Measurements from ENCODE around the gene IDS.
"Not testable (repeated sequence)": the region's sequence is repeated elsewhere in the genome, so short reads cannot be mapped to it uniquely, and the experiment has no call there.

The IDS gene

DNA sequence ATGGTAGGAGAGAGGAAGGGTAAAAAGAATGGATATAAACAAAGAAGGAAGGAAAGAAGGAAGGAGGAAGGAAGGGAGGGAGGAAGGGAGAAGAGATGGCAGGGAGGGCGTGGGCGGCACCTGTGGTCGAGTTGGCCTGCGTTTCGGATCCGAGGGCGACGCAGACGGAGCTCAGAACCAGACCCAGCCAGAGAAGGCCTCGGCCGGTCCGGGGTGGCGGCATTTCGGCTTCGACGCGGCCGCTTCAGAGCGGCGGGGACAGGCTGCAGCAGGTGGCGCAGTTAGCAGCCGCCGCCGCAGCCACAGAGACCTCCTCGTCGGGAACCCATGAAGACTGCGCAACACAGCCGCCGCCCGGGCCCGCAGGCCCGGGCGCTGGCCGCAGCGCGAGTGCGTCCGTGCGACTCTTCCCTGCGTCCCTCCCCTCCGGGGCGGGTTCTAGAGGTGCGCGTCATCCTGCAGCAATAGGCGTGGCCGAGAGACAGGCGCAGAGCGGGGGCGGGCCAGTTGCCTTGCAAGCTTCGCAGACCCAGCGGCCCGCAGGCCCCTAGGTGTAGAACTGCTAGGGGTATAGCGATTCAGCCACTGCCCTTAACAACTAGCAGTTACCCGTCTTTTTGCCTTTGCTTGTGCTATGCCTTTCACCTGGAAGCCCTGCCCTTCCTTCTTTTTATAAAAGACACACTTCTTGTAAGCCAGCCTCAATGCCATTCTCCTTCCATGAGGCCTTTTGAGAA, at the start of gene IDS:
Gene IDS, minus strand, starts transcription at position 392 of the 737 bp plus-strand sequence. Its CDS starts 169 bp downstream, at position 223.
- DNase-seq, result peak; percentile 90

GRCh38 chrX:149551939-149552248, 46.8 kb upstream of the IDS start:
- not testable (repeated sequence) for DNase-seq

GRCh38 chrX:149551245-149551938, 46.3 kb upstream of the IDS start:
- not testable (repeated sequence) for DNase-seq

GRCh38 chrX:149550454-149550853, 45.3 kb upstream of the IDS start:
- DNase-seq, result peak; percentile 20

- DNase-seq, result not testable (repeated sequence)
Measured at GRCh38 chrX:149549701-149550100, 44.6 kb upstream of the IDS start, which contains the start of gene HSFX3. Gene HSFX3 (minus strand): TSS chrX:149549924. CDS start chrX:149549852, 72 bp downstream.

- DNase-seq, result not testable (repeated sequence)
Measured at GRCh38 chrX:149547782-149548181, 42.7 kb upstream of the IDS start.

- not testable (repeated sequence) for DNase-seq
Measured at GRCh38 chrX:149546962-149547361, 41.9 kb upstream of the IDS start.

GRCh38 chrX:149545545-149546543, 40.7 kb upstream of the IDS start:
- not testable (repeated sequence) for DNase-seq

DNA sequence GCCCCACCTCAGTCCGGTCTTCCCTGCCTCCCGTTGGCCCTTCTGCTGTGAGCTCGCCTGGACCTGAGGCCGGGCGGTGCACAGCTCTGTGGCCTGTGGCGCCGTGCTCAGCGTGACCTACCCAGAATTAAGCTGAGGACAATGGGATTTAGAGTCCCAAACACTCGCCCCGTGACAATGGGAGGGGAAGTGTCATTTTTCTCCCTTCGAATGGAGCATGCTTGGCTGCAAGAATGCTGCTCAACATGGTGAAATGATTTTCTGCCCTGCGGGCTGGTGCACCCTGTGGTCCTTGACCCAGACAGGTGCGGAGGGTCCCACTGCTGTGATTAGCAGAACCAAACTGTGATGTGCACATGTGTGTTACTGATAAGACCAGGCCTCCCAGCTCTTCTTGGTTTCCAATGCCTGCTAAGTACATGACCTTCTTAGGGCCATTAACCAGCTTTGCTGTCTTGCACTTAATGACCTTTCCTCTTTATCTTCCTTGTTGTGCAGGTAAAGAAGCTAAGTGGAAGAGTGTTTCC, 36.5 kb upstream of the IDS start:
- no peak for DNase-seq

DNA sequence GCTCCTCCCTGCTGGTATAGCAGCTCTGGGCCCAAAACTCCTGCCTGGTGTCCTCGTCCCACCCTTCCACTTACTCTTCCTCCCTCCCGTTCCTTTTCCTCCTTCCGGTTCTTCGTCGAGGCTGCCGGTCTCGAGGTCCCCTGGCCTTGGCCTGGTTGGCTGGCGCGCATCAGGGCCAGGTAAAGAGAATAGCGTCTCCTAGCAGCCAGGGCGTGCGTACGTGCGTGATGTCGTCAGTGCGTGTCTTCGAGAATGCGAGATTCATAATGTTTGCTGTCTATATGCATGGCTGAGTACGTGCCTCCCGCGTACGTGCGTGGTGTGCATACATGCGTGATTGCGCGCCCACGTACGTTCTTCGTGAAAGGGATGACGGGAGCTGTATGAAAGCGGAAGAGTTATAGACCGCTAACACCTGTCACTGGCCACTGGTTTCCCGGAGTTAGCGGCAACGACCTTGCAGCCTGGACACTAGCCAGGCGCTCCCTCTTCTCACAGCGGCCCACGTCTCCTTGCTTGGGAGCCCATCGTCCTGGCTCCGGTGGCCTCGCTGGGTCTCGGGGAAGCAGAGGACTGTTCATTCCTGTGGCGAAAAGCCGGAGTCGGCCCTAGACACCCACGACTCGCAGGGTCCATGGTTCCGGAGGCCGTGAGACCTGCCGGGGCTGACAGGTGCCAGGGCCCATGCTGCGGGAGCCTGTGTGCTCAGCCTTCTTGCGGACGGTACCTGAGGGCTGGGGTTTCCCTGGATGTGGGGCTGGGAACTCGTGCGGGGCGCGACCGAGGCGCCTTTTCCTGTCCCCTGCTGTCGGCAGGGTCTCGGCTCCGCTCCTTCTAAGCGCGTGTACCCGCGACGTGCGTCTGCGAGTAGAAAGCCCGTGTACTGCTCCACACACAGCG, 35.8 kb upstream of the IDS start, which contains the start of gene EOLA1:
Gene EOLA1, plus strand, starts transcription at position 392 of the 900 bp plus-strand sequence. CDS start 4,619 bp downstream, outside the sequence.
- peak; percentile 92 for DNase-seq

GRCh38 chrX:149540131-149540620, 35.1 kb upstream of the IDS start:
- DNase-seq, result peak; percentile 91

GRCh38 chrX:149539283-149540130, 34.4 kb upstream of the IDS start:
- peak; percentile 92 for DNase-seq

DNA sequence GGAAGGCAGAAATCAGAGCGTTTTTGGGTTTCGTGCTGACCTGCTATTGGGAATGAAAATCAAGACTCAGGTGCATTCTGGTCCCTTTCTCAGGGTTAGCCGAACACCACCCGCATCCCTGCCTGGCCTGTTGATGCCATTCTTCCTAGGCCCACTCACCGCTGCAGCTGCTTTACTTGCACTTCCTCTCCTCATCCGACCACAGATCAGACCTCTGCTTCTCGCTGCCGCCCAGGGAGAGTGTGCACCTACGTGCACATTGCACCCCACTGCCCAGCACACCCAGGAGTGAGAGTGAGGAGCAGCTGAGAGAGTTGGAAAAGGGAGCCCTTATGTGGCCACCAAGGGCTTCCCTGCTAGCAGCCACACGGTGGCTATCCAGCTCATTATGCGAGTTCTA, 32.4 kb upstream of the IDS start:
- not testable (repeated sequence) for DNase-seq

GRCh38 chrX:149534926-149535602, 30.0 kb upstream of the IDS start:
- not testable (repeated sequence) for DNase-seq

DNA sequence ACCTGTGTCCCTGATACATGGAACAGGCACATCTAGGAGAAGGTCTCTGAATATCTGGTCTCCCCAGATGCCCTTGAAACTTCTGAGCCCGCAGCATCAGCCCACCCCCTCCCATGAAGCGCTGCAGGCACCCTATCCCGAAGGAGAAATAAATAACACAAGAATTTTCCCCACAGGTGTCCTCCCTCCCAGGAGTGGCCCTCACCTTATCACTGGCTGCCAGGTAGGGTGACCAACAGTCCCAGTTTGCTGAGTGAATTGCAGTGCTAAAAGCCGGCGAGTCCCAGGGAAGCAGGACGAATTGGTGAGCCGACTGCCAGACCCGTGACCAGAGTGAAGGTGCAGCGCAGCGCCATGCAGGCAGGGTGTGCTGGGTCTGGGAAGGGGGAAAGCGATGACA, 28.9 kb upstream of the IDS start:
- not testable (repeated sequence) for DNase-seq

- not testable (repeated sequence) for DNase-seq
Measured at GRCh38 chrX:149532868-149533267, 27.8 kb upstream of the IDS start.

- DNase-seq, result no peak
Measured at GRCh38 chrX:149531599-149531998, 26.5 kb upstream of the IDS start.

DNA sequence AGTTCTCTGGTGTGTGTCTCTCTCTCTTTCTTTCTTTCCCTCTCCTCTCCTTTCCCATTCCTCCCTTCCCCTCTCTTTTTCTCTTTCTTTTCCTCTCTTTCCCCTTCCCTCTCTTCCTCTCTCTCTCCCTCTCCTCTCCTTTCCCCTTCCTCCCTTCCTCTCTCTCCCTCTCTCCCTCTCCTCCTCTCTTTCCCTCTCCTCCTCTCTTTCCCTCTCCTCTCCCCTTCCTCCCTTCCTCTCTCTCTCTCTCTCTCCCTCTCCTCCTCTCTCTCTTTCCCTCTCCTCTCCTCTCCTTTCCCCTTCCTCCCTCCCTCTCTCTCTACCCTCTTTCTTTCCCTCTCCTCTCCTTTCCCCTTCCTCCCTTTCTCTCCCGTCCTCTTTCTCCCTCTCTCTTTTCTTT, 23.3 kb upstream of the IDS start:
- no peak for DNase-seq

DNA sequence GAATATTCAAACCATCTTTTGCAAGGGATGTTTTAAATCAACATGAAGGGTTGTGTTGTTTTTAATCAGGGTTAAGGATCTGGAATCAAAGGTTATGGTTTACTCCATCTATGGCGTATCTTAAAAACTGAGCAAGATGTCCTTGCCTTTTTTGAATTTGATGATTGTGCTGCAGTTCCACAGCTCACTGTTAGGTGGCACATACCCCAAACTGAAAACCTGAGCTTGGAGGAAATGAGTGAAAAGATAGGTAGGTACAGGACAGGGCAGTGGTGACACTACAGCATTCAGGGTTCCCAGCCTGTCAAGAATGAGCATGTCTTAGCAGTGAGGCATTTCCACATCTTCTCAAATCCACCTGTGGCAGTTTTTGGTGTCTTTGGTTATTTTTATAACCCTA, 22.6 kb upstream of the IDS start:
- DNase-seq, result peak; percentile 70

All from activated CD4-positive, alpha-beta T cell treated with anti-CD3 and anti-CD28 coated beads, Interleukin-2, Interleukin-6, amounts not matched to agents 100 ng/mL and 50 ng/mL, durations not matched to agents 16 hours and 8 hours (primary cell).